Activated T-helper 17 cell treated with anti-CD3 and anti-CD28 coated beads, Interleukin-2, amount 50 U/mL, for 72 hours (primary cell): ENCODE results near the gene HOPX. TPM values are rescaled to one million over a fixed set of nuclear protein-coding genes. Genes with fewer than 3 reads are reported as not detected.
A peak's percentile ranks its signal among the peaks of the same experiment; 100 is the strongest.
"Not testable (repeated sequence)": the region's sequence is repeated elsewhere in the genome, so short reads cannot be mapped to it uniquely, and the experiment has no call there.

Experiments used
- ATAC-seq: fragments of 150-1000 bp; cut with Tn5 transposase; replicated peaks from 2 replicates; pipeline ENCODE4 v1.10.0; 2021; ENCODE audit warnings: mild to moderate bottlenecking, moderate library complexity
- H3K27ac Mint-ChIP-seq: one replicate; pipeline ENCODE4 v1.8.0; 2022; ENCODE audit warnings: mixed read lengths
- H3K27me3 Mint-ChIP-seq: one replicate; pipeline ENCODE4 v1.8.0; 2022; ENCODE audit warnings: mixed read lengths
- H3K36me3 Mint-ChIP-seq: one replicate; pipeline ENCODE4 v1.8.0; 2022; ENCODE audit warnings: low read depth, mild to moderate bottlenecking, mixed read lengths
- H3K4me1 Mint-ChIP-seq: one replicate; pipeline ENCODE4 v1.8.0; 2022; ENCODE audit warnings: mixed read lengths
- H3K4me3 Mint-ChIP-seq: one replicate; pipeline ENCODE4 v1.8.0; 2022; ENCODE audit warnings: mild to moderate bottlenecking, mixed read lengths
- H3K9me3 Mint-ChIP-seq: one replicate; pipeline ENCODE4 v1.8.0; 2022; ENCODE audit warnings: mixed read lengths
- total RNA-seq, 2 donors: library from RNA; stranded (reverse); gene quantifications; one replicate each; pipeline ENCODE4 v1.2.3, GENCODE V29; 2022

The HOPX gene
- total RNA-seq, 2 donors from 2014 or later = 53.6 to 118 TPM

DNA sequence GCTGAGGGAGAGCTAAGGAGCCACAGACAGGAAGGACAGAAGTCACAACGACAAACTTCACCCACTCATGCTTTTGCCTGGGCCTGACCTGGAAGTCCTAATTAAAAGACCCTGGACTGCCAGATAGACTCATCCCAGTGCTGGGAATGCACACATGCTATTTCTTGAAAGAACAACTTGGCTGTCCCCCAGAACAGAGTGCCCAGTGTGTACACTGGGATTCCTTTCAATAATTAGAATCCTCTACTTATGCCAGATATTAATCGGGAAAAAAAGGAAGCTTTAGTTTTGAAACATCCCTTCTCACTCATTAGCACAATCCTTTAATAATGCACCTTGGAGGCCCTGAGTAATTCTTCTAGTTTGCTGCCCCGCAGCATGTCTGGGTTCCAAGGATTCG is 3.4 kb downstream of the HOPX start:
- Mint-ChIP-seq H3K9me3 (no peaks in the 10 kb centered on the region), H3K27ac (no peak overlapping the region), H3K27me3 (peaks cover 5% of the 10 kb centered on the region), H3K4me3 (no peak overlapping the region), H3K36me3 (no peaks in the 10 kb centered on the region), H3K4me1 (peaks cover 15% of the 10 kb centered on the region)
- no peak for ATAC-seq

- ATAC-seq = no peak
- H3K4me3 Mint-ChIP-seq = no peak overlapping the region
- no peaks in the 10 kb centered on the region for H3K4me1 Mint-ChIP-seq
- no peaks in the 10 kb centered on the region for H3K9me3 Mint-ChIP-seq
- no peaks in the 10 kb centered on the region for H3K36me3 Mint-ChIP-seq
- peaks cover 3% of the 10 kb centered on the region for H3K27me3 Mint-ChIP-seq
- no peak overlapping the region for H3K27ac Mint-ChIP-seq
Observed at GRCh38 chr4:56674984-56675383, 6.1 kb downstream of the HOPX start.

GRCh38 chr4:56671860-56672259 is 9.2 kb downstream of the HOPX start:
- H3K9me3 Mint-ChIP-seq = no peaks in the 10 kb centered on the region
- ATAC-seq = peak; percentile 23

DNA sequence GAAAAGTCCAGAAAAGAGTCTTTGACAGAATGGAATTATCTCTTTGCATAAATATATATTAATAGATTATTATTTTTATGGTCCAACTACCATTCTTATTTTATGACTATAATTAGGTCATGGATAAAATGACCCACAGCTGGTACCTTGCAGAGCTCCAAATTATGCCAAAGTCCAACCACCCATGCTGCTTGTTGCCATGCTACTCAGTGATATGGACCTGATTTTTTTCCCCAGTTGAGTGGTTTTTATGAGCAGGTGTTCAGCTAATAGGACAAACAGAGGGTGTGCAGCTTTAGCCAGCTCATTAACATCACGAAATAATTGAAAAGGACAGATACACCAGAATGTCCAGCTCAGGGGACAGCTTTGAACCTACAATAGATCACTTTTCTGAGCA is 9.7 kb downstream of the HOPX start:
- peaks cover 4% of the 10 kb centered on the region for H3K27me3 Mint-ChIP-seq
- no peaks in the 10 kb centered on the region for H3K4me1 Mint-ChIP-seq
- no peak for ATAC-seq
- H3K9me3 Mint-ChIP-seq = no peaks in the 10 kb centered on the region
- H3K27ac Mint-ChIP-seq = no peak overlapping the region
- H3K4me3 Mint-ChIP-seq = no peak overlapping the region
- no peaks in the 10 kb centered on the region for H3K36me3 Mint-ChIP-seq

More at GRCh38 chr4:56671860-56672259, 9.2 kb downstream of the HOPX start:
- Mint-ChIP-seq H3K27ac (no peak overlapping the region), H3K27me3 (no peaks in the 10 kb centered on the region), H3K4me3 (no peak overlapping the region), H3K36me3 (no peaks in the 10 kb centered on the region), H3K4me1 (no peaks in the 10 kb centered on the region)

DNA sequence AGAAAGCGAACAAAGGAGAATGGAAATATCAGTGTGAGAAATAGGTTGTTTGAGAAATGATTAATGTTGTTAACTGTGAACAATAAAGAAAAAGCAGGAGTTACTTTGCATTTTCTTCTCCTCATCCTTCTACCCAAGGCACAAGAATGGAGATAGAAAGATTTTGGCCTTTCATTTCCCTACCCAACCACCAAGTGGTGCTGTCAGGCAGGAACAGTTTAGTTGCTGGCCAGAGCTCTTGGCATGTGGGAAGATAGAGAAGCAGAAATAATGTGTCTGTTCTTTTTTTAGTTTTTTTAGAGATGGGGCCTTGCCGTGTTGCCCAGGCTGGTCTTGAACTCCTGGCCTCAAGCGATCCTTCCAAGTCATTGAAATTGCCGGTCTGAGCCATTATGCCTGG is 12.8 kb downstream of the HOPX start:
- Mint-ChIP-seq H3K27ac (no peak overlapping the region), H3K9me3 (no peaks in the 10 kb centered on the region), H3K4me3 (no peak overlapping the region), H3K36me3 (no peaks in the 10 kb centered on the region), H3K27me3 (peaks cover 9% of the 10 kb centered on the region), H3K4me1 (no peaks in the 10 kb centered on the region)
- ATAC-seq = no peak

DNA sequence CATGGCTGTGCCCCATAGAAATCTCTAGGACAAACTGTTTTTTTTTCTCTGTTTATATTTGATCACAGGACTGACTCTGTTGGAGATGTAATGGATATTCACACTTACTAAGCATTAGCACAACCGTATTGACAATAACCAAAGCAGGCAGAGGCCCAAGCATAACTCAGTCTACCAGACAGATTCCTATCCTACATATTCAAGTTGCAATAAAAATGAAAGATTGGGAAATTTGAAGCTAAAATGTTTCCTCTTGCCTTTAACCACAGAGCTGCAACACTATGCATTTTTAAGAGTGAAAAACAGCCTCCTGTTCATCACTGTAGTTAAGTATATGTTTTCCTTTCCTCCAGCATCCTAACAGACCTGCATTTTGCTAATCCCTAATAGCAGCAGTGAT is 13.7 kb downstream of the HOPX start:
- not testable (repeated sequence) for H3K27ac Mint-ChIP-seq, H3K4me1 Mint-ChIP-seq

DNA sequence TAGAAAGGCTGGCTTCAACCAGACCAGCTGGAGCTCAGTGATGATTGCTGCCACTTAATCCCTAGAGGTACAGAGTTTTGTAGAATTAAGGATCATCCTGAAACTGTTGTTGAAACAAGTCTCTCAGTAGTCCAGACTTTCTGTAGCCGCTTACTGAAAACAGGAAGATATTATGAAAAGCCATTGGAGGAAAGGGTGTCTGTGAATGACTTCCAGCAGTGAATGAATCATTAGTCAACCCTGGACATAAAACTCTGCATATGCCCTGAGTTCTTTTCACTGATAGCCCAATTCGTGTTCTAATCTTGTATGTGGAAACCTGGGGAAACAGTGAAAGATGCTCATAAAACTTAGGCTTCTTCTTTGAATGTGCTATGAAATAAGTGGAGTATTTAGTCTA is 14.8 kb downstream of the HOPX start:
- H3K4me1 Mint-ChIP-seq = no peaks in the 10 kb centered on the region
- H3K27ac Mint-ChIP-seq = no peak overlapping the region
- no peaks in the 10 kb centered on the region for H3K9me3 Mint-ChIP-seq
- no peaks in the 10 kb centered on the region for H3K36me3 Mint-ChIP-seq
- peaks cover 9% of the 10 kb centered on the region for H3K27me3 Mint-ChIP-seq
- no peak for ATAC-seq
- no peak overlapping the region for H3K4me3 Mint-ChIP-seq

More for the DNA sequence above, 13.7 kb downstream of the HOPX start:
- H3K36me3 Mint-ChIP-seq, H3K4me3 Mint-ChIP-seq, H3K27me3 Mint-ChIP-seq, H3K9me3 Mint-ChIP-seq, ATAC-seq: not testable (repeated sequence)

DNA sequence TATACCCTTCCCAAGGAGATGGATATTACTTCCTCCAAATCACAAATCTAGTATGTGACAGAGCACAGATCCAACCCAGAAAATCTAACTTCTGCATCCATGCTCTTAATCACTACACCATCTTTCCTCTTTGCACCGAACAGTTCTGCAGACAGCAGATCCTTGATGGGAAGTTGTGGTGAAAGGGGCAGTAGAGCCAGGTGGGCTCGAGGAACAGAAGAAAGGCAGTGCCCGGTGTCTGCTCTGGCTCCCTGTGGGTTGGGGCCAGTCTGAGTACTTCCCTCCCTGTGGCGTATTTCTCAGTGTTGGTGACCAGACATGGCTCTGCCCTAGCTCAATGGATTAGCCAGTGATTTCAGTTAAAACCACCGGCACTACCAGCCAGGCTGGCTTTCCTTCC is 15.3 kb downstream of the HOPX start:
- peaks cover 9% of the 10 kb centered on the region for H3K27me3 Mint-ChIP-seq
- no peaks in the 10 kb centered on the region for H3K9me3 Mint-ChIP-seq

GRCh38 chr4:56662782-56663468 is 18.2 kb downstream of the HOPX start:
- no peaks in the 10 kb centered on the region for H3K9me3 Mint-ChIP-seq
- no peak overlapping the region for H3K4me3 Mint-ChIP-seq
- peaks cover 12% of the 10 kb centered on the region for H3K27me3 Mint-ChIP-seq
- ATAC-seq = no peak
- H3K36me3 Mint-ChIP-seq = no peaks in the 10 kb centered on the region
- H3K27ac Mint-ChIP-seq = no peak overlapping the region
- peaks cover 3% of the 10 kb centered on the region for H3K4me1 Mint-ChIP-seq

More for the DNA sequence above, 15.3 kb downstream of the HOPX start:
- H3K36me3 Mint-ChIP-seq = no peaks in the 10 kb centered on the region
- H3K4me3 Mint-ChIP-seq = no peak overlapping the region
- ATAC-seq = no peak
- no peaks in the 10 kb centered on the region for H3K4me1 Mint-ChIP-seq
- no peak overlapping the region for H3K27ac Mint-ChIP-seq

- Mint-ChIP-seq H3K36me3 (peaks cover 7% of the 10 kb centered on the region), H3K4me1 (peaks cover 12% of the 10 kb centered on the region), H3K9me3 (no peaks in the 10 kb centered on the region), H3K27ac (no peak overlapping the region), H3K27me3 (peaks cover 7% of the 10 kb centered on the region), H3K4me3 (no peak overlapping the region)
- no peak for ATAC-seq
Observed at GRCh38 chr4:56659946-56660345, 21.1 kb downstream of the HOPX start.

- Mint-ChIP-seq H3K36me3 (peaks cover 21% of the 10 kb centered on the region), H3K9me3 (no peaks in the 10 kb centered on the region), H3K4me3 (peak overlapping the region; percentile 93), H3K27ac (no peak overlapping the region), H3K27me3 (peaks cover 11% of the 10 kb centered on the region), H3K4me1 (peaks cover 21% of the 10 kb centered on the region)
- no peak for ATAC-seq
Observed at GRCh38 chr4:56658528-56658927, 22.6 kb downstream of the HOPX start.

DNA sequence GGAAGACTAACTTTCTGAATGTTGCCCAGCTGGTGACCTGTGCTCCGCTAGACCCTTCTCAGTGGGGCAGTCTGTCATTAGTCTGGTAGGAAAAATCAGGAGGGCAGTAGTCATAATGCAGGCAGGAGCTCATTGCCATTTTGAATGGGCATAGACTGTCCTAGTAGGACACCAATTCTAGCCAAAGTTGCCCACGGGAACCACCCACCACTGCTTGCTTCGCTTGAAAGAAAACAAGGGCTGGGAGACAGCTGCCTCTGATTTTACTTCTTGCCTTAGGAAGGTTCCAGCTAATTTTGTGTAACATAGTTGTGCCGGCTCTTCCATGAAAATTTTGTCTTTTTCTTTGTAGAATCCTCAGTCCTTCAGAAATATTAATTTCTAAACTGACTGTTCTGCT is 23.3 kb downstream of the HOPX start:
- H3K27me3 Mint-ChIP-seq = peaks cover 11% of the 10 kb centered on the region
- peak overlapping the region; percentile 93 for H3K4me3 Mint-ChIP-seq
- peaks cover 24% of the 10 kb centered on the region for H3K4me1 Mint-ChIP-seq
- no peak for ATAC-seq
- H3K36me3 Mint-ChIP-seq = peaks cover 28% of the 10 kb centered on the region
- no peak overlapping the region for H3K27ac Mint-ChIP-seq
- no peaks in the 10 kb centered on the region for H3K9me3 Mint-ChIP-seq

GRCh38 chr4:56657128-56657527 is 24.0 kb downstream of the HOPX start:
- peaks cover 30% of the 10 kb centered on the region for H3K4me1 Mint-ChIP-seq
- peak overlapping the region; percentile 93 for H3K4me3 Mint-ChIP-seq
- no peak overlapping the region for H3K27ac Mint-ChIP-seq
- H3K36me3 Mint-ChIP-seq = peaks cover 35% of the 10 kb centered on the region
- H3K27me3 Mint-ChIP-seq = peaks cover 11% of the 10 kb centered on the region
- ATAC-seq = no peak
- no peaks in the 10 kb centered on the region for H3K9me3 Mint-ChIP-seq

DNA sequence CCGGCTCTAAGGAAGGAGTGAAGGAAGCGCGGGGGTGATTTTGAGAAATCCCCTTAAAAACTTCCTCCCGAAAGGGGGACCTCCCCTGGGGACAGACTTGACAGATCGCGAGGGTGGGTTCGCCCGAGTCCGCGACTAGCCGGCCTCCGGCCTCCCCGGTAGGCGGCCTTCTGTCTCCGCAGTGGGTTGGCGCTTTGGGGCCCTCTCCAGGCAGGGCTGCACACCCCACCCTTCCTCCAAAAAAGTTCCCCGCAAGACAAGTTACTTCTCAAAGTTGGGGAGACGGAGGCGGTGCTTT is 24.8 kb downstream of the HOPX start:
- peaks cover 43% of the 10 kb centered on the region for H3K36me3 Mint-ChIP-seq
- H3K27me3 Mint-ChIP-seq = peaks cover 11% of the 10 kb centered on the region
- peak overlapping the region; percentile 93 for H3K4me3 Mint-ChIP-seq
- H3K27ac Mint-ChIP-seq = peak overlapping the region; percentile 75
- ATAC-seq = peak; percentile 62
- H3K9me3 Mint-ChIP-seq = no peaks in the 10 kb centered on the region
- H3K4me1 Mint-ChIP-seq = peaks cover 38% of the 10 kb centered on the region

DNA sequence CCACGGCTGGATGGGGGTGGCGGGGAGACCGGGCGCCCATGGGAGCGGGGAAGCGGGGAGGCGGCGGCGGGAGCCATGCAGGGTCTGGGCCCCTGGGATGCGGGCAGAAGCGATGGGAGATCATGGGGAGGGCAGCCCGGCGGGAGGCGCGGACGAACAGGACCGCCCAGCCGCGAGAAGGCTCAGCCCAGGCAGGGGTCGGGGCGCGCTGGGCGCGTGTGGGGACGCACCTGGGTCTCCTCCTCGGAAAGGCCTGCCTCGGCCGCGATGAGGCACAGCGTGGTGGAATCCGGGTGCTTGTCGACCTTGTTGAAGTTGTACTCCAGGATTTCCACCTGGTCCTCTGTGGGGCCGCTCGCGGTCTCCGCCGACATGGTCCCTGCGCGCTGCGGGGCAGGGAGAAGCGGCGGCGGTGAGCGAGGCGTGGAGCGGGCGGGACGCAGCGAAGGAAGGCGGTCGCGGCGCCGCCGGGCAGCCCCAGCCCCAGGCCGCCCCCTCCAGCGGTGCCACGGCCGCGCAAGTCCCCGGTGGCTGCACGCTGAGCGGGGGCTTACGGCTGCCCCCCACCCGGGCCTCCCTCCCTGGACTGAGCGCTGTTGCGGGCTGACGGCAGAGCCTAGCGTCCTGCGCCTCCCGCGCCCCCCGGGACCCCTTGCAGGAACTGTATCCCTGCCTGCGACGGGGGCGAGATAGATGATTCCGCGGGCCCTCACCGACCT is 25.3 kb downstream of the HOPX start:
- Mint-ChIP-seq H3K27ac (peak overlapping the region; percentile 92), H3K27me3 (peaks cover 11% of the 10 kb centered on the region), H3K4me1 (peaks cover 43% of the 10 kb centered on the region), H3K9me3 (no peaks in the 10 kb centered on the region), H3K36me3 (peaks cover 48% of the 10 kb centered on the region), H3K4me3 (peak overlapping the region; percentile 93)
- peak; percentile 32 for ATAC-seq
